A549 (cell line): ENCODE data around the gene SEPHS1.

ENCODE experiments used
- CEBPB ChIP-seq, 2 experiments: fragments of >200 bp in 1 of 2; sonication (Bioruptor Twin) in 1 of 2; formaldehyde crosslinking in 1 of 2; IDR thresholded peaks; 2 replicates each; pipeline ENCODE4 v1.6.1; 2012 to 2016
- SREBF2 ChIP-seq: fragments of 450-650 bp; IDR thresholded peaks from 2 replicates; pipeline ENCODE4 v1.6.1; 2014; ENCODE audit warnings: mild to moderate bottlenecking, moderate library complexity

- TF ChIP-seq SREBF2 (no peak), CEBPB (IDR thresholded peaks at IDR 0.05) (no peak)
These were observed 13.5 kb downstream of the SEPHS1 start for GRCh38 chr10:13334556-13334955.
